Pons (tissue), 1 donor: Measurements from ENCODE around the gene ACAP1.
A peak's percentile ranks its signal among the peaks of the same experiment; 100 is the strongest.
"Not testable (repeated sequence)": the region's sequence is repeated elsewhere in the genome, so short reads cannot be mapped to it uniquely, and the experiment has no call there.

Experiments used
- DNase-seq: peaks from one replicate; pipeline ENCODE4 v3.0.0-alpha.2; 2016; ENCODE audit warnings: low spot score

ACAP1 gene

DNA sequence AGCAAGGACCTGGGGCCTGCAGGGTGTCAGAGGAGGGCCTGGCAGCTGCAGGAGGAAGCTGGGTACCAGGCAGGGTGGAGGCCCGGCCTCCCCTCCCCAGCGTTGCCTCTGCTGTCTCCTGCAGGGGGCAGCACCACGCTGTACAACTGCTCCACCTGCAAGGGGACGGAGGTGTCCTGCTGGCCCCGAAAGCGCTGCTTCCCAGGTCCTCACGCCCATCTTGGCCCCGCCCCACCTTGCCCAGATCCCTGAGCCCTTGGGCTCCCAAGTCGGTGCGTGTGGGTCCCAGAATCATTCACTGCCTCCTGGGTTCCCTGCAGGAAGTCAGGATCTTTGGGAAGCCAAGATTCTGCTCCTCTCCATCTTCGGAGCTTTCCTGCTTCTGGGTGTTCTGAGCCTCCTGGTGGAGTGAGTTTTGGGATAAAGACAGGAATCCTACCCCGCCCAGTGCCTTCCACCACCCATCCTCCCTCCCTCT lies 19.8 kb downstream of the ACAP1 start:
- DNase-seq = peak; percentile 72

DNA sequence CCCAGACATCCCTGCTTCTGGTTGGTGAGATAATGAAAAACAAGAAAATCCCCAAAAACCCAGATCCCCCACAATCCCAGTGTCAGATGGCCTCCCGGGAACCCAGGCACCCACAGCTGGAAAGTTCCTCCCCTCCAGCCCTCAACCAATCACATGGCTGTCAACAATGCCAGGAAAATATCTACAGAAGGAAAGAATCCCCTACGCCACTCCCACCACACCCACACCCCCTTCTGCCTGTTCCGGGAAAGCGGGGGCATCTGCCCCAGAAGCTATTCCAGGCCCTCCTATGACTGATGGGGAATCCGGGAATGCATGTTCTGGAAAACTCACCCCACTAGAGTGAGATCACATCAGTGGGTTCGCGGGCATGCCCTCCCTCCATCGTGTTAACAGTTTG lies 20.4 kb downstream of the ACAP1 start:
- no peak for DNase-seq

DNA sequence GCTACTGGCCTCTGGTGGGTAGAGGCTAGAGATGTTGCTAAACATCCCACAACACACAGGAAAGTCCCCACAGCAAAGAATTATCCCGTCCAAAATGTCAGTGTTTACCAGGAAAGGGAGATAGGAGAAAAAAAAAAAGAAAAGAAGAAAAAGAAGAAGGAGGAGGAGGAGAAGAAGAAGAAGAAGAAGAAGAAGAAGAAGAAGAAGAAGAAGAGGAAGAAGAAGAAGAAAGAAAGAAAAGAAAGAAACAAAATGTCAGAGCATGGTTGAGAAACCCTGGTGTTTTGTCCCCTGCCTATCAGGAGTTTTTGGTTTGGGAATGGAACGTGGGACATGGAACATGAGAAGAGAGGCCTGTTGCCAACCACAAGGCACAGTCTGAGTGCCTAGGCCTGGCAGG lies 21.1 kb downstream of the ACAP1 start:
- no peak for DNase-seq

DNA sequence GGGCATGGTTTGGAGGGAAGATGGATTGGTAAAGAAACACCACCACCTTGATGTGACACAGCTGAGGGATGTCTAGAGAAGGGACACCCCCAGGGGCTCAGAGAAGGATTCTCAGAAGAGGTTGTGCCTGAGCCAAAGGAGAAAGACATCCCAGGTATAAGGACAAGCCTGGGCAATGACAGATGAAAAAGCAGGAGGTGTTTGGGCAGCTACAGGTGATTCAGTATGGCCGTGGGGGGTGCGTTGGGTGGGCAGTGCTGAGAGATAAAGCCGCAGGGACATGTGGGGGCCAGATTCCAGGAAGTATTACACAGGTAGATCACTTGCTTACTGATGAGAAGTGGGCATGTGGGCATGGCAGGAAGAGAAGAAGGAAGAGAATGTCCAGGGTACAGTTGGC lies 25.6 kb downstream of the ACAP1 start:
- DNase-seq = no peak

DNA sequence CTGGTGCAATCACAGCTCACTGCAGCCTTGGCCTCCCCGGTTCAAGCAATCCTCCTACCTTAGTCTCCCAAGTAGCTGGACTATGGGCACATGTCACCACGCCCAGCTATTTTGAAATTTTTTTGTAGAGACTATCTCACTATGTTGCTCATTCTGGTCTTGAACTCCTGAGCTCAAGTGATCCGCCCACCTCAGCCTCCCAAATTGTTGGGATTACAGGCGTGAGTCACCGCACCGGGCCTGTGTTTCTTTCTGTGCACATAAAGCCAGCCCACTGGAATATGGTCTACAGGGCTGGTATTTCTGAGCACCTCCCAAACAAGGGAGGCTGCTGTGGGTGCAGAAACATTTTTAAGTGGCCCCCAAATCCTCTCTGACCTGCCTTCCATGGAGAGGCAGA lies 27.0 kb downstream of the ACAP1 start:
- no peak for DNase-seq

DNA sequence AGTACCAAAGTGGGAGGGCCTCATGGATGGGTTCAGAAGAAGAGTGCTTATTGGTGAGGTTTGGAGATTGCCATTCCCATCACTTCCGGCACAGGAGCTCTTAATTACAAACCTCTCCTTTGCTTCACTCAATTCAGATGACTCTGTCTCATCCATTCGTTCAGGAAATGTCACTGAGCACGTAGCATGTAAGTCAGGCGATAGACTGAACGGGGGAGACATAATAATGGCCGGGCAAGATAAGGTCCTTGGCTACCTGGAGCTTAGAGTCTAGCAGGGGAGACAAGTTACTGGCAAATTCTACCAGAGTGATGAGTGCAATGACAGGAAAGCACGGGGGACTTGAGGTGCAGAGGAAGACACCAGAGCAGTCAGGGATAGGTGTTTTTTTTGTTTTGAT lies 29.6 kb downstream of the ACAP1 start:
- DNase-seq = not testable (repeated sequence)

DNA sequence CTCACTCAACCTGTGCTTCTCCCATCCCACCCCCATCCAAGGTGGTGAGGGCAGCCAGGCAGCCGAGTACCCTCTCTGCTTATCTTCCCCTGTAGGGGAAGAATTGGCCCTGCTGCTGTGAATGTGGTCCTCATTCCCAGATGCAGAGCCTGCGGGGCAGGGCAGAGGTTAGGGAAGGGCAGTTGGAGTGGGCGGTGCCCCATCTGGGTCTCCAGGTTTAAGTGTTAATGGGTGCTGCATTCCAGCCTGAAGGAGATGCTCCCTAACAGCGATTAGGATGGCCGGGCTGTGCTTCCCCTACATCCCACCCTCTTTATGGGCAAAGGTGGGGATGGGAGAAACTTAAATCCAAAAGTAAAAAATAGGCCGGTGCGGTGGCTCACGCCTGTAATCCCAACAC lies 30.8 kb downstream of the ACAP1 start:
- DNase-seq = no peak

DNA sequence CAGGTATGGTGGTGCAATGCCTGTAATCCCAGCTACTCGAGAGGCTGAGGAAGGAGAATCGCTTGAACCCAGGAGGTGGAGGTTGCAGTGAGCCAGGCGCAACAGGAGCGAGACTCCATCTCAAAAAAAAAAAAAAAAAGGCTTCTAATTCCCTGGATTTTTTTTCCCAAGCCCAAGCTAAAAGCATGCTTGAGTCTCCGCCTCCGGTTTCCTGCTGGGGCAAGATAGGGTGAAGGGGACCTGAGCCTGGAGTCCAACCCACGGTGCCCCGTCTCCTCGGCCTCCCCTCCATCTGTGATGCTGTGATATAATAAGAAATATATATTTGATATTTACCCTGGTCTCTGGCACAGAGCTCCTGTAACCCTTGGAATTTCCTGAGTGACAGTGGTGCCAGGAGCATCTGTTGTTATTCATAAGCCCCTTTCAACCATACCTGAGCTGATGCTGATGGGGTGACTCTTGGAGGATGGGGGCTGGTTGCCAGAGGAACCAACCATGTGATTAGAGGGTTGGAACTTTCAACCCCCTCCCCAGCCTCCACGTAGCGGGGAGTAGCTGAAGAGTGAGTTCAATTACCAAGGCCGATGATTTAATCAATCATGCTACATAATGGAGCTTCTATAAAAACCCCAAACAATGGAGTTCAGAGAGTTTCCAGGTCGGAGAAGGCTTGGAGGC lies 31.7 kb downstream of the ACAP1 start:
- no peak for DNase-seq

DNA sequence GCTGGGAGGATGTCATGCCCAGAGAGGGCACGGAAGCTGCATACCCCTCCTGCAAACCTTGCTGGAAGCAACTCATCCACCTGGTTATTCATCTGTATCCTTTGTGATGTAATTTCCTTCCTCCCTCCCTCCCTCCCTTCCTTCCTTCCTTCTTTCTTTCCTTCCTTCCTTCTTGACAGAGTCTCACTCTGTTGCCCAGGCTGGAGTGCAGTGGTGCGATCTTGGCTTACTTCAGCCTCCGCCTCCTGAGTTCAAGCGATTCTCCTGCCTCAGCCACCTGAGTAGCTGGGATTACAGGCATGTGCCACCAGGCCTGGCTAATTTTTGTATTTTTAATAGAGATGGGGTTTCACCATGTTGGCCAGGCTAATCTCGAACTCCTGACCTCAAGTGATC lies 32.3 kb downstream of the ACAP1 start:
- not testable (repeated sequence) for DNase-seq

DNA sequence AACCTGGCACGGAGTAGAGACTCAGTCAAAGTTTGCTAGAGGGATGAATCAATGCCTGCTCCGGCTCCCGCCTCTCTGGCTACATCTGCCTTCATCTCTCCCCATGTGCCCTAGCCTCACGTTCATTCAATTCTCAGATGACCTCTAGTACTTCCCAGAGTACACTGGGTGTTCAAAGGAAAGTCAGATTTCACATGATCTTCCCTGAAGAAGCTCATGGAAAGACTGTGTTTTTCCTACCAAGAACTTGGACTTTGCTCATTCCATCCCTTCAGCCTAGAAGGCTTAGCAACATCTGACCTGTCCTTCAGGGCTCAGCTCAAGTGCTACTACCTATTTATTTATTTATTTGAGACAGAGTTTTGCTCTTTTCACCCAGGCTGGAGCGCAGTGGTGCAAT lies 33.5 kb downstream of the ACAP1 start:
- no peak for DNase-seq

DNA sequence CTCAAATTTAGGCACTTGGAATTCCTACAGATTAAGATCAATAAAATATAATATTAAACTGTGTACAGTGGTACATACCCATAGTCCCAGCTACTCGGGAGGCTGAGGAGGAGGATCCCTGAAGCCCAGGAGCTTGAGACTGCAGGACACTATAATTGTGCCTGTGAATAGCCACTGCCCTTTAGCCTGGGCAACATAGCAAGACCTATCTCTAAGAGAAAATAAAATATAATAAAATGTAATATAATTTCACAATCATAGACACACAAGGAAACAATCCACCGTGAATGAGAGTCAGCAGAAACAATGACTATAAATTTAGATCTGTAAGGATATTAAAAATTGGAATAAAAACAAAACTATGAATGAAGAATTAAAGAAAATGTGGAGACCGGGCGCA lies 34.5 kb downstream of the ACAP1 start:
- no peak for DNase-seq

DNA sequence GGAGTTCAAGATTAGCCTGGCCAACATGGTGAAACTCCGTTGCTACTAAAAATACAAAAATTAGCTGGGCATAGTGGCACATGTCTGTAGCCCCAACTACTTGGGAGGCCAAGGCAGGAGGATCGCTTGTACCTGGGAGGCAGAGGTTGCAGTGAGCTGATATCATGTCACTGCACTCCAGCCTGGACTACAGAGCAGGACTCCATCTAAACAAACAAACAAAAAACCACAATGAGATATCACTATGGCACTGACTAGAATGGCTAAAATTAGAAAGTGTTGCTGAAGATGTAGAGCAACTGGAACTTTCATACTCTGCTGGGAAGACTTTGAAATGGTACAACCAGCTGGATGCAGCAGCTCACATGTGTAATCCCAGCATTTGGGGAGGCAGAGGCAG lies 38.0 kb downstream of the ACAP1 start:
- no peak for DNase-seq

DNA sequence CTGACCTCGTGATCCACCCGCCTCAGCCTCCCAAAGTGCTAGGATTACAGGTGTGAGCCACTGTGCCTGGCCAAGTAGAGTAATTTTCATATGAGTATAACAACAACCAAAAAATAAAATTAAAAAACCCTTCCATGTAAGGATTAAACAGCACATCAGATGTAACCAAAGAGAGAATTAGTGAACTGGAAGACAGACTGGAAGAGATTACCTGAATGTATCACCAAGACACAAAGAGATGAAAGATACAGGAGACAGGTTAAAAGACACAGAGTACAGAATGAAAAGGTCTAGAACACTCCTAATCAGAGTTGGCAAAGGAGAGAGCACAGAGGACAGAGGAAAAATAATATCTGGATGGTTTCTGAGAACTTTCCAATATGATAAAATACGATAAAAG lies 42.8 kb downstream of the ACAP1 start:
- DNase-seq = no peak

DNA sequence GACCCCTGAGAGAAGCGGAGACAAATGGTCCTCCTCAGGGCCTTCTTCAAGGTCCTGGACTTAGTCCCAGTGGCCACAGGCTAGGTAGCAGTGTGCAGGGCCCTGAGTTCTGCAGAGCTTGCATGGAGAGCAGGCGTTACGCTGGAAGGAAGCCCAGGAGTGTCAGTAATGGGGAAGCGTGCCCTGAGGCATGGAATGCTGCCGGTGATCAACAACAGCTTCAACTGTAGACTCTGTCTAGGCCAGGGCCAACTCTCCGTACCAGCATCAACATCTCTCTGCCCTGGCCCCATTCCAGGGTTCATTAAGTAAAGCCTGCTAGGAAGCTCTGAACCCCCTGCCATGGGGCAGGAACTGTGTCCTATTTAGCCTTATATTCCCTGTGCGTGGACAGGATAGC lies 44.0 kb downstream of the ACAP1 start:
- no peak for DNase-seq

DNA sequence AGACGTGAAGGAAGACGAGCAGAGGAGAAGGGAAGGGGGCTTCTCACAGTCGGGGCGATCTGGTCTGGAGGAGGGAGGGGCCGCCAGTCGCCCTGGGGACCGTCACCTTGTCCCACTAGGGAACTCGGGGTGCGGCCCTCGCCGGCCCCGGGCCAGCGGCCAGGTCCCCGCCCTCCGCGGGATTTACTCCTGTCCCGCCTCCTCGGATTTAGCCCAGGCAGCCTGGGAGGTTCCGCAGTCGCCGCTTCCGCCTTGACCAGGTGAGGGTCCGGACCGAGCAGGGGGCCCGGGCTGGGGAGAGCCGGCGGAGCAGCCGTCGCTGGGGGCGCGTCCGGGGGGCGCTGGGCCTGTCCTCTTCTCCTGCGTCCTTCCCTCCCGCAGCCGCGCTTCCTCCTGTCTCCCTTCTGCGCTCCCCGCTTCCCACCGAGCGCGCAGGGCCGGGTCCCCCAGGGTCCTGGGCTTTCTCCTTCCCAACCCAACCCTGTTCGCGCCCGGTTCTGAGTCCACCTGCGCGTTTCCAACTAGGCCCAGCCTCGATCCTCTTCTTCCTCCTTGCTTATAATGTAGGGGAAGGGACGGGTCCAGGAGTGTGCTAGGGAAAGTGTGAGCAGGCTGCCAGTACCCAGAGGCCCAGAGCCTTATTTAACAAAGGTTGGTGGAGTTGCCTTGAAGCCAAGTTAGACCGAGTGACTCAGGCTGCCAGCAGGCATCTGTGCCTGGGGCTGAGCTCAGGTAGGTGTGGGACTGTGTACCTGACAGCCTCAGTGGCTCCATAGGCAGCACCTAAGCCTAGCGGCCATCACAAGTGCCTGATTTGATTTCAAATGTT lies 44.7 kb downstream of the ACAP1 start, which contains the start of gene TNK1:
TSS of gene TNK1 (plus strand) at position 235 of the 829 bp plus-strand sequence. CDS start 1,838 bp downstream, outside the sequence.
- DNase-seq = no peak

DNA sequence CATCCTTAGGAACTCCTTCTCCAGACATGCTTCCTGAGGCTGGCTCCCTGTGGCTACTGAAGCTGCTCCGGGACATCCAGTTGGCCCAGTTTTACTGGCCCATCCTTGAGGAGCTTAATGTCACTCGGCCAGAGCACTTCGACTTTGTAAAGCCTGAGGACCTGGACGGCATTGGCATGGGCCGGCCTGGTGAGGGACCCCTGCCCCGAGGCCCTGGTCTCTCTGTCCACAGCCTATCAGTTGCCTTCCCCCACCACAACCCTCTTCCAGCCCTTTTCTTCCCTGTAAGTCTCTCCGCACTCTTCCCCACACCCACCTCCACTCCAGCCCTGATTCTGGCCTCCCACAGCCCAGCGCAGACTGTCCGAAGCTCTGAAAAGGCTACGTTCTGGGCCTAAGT lies 46.6 kb downstream of the ACAP1 start:
- DNase-seq = no peak

DNA sequence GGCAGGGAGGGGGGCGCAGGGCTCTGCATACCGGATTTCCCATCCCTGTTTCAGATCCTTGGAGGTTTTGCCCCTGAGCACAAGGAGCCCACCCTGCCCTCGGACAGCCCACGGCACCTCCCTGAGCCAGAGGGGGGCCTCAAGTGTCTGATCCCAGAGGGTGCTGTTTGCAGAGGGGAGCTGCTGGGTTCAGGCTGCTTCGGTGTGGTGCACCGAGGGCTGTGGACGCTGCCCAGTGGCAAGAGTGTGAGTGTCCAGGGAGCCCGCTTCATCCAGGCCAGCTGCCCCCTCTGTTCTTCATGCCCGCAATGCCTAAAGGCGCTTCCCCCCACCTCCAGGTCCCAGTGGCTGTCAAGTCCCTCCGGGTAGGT lies 47.0 kb downstream of the ACAP1 start:
- no peak for DNase-seq

DNA sequence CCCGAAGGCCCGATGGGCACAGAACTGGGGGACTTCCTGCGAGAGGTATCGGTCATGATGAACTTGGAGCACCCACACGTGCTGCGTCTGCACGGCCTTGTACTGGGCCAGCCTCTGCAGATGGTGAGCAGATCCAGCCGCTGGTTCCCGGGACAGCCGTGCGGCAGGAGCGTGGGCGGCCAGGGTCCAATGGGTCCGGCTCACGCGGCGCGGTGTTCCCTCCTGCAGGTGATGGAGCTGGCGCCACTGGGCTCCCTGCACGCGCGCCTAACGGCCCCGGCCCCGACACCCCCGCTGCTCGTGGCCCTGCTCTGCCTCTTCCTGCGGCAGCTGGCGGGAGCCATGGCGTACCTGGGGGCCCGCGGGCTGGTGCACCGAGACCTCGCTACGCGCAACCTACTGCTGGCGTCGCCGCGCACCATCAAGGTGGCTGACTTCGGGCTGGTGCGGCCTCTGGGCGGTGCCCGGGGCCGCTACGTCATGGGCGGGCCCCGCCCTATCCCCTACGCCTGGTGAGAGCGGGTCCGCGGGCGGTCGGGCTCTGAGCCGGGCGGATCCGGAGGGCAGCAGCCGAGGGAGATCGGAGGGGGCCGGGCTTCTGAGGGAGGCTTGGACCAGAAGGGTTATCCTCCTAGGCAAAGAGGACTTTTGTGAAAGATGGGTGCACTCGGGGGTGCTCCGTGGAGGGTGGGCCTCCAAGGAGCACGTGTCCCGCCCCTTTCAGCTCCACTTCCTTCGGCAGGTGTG lies 47.6 kb downstream of the ACAP1 start:
- DNase-seq = no peak

DNA sequence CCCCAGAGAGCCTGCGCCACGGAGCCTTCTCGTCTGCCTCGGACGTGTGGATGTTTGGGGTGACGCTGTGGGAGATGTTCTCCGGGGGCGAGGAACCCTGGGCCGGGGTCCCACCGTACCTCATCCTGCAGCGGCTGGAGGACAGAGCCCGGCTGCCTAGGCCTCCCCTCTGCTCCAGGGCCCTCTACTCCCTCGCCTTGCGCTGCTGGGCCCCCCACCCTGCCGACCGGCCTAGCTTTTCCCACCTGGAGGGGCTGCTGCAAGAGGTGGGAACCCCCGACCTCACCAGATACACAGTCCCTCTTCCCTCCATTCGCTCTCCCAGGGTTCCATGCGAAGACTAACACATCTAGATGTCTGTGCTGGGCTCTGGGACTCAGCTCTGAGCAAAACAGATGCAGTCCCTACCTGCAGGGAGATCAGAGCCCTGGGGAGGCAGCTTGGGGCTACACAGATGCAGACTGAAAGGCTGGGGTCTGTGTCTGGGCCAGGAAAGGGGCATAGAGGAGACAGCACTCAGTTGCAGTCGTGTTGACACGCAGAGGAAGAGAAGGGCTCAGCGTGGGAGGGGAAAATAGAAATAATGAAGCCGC lies 48.3 kb downstream of the ACAP1 start:
- DNase-seq = no peak

DNA sequence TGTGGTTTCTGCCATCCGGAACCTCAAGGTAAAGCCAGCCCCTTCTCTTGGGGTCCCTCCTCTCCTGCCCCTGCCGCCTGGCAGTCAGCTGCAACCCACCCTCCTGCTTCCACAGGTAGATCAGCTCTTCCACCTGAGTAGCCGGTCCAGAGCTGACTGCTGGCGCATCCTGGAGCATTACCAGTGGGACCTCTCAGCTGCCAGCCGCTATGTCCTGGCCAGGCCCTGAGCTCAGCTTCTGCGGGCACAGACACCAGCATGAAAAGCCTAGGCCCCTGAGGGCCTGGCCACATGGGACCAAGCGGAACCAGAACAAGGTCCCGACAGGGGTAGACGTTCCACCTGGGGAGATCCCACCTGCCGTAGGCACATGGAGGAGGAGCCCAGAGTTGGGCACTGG lies 52.5 kb downstream of the ACAP1 start:
- DNase-seq = no peak

DNA sequence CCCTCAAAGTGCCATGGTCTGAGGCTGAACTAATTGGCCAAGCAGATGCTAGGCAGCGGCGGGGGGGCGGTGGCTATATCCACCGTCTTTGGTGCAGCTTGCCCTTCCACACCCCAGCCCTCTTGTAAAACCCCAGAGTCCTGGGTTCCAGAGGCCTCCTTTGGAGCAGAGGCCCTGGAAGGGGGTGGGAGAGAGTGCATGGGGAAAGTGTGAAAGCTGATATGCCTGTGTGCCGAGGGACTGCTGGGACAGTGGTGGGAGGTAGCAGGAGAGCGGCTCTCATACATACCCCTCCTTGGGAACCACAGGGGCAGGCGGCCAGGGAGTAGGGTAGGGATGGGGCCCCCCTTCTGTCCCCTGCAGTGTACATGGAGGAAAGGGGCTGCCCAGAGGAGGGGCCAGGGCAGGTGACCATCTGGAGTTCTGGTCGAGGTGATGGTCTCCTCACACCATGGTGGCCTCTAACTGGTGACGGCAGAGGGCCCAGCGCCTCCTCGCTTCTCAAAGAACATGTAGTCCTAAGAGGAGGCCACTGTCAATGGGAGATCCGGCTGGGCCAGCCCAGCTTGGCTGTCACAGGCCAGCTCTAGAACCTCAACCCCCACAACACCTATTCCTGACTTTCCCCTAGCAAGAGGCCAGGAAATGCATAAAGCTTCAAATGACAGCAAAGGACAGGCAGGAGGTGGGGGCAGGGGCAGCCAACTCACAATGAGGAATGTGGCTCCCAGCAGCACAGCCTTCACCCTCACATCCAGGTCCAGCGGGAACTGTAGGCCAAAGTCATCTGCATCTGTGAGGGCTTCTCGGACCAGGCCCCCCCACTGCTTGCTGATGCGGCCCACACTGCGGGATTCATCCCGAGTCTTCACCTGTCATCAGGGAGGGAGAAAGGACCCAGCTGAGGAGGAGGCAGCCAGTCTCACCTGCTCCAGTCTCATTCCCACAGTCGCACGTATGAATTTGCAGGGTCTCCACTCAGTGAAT lies 53.9 kb downstream of the ACAP1 start:
- no peak for DNase-seq
